Liver (tissue), 9 donors: ENCODE data around the gene CREB5. TPM values are rescaled to one million over a fixed set of nuclear protein-coding genes. Genes with fewer than 3 reads are reported as not detected.

Experiments
- DNase-seq: peaks from one replicate; pipeline ENCODE4 v3.0.0-alpha.2; 2017; ENCODE audit warnings: low spot score
- H3K27ac ChIP-seq, 2 donors: one replicate each; pipeline ENCODE4 v1.7.0; 2013; ENCODE audit warnings: inconsistent platforms in 2 of 2, low read length in 2 of 2, control low read depth in 1 of 2, low read depth in 1 of 2, mild to moderate bottlenecking in 1 of 2
- H3K27me3 ChIP-seq, 4 donors: one replicate each; pipeline versions ENCODE4 v1.6.1 to v1.7.0; 2013; ENCODE audit warnings: low read length in 3 of 4, inconsistent platforms in 1 of 4, mild to moderate bottlenecking in 1 of 4, moderate library complexity in 1 of 4; ENCODE audit not compliant: control insufficient read depth in 4 of 4, insufficient read depth in 4 of 4
- H3K36me3 ChIP-seq, 4 donors: one replicate each; pipeline versions ENCODE4 v1.6.1 to v1.7.0; 2013; ENCODE audit warnings: low read length in 3 of 4, mild to moderate bottlenecking in 3 of 4, low read depth in 1 of 4, moderate library complexity in 1 of 4; ENCODE audit not compliant: control insufficient read depth in 4 of 4, insufficient read depth in 3 of 4
- H3K4me1 ChIP-seq, 4 donors: one replicate each; pipeline versions ENCODE4 v1.6.1 to v1.7.0; 2013; ENCODE audit warnings: low read length in 3 of 4, mild to moderate bottlenecking in 3 of 4, moderate library complexity in 1 of 4; ENCODE audit not compliant: control insufficient read depth in 4 of 4, insufficient read depth in 4 of 4
- H3K4me3 ChIP-seq, 3 donors: one replicate each; pipeline versions ENCODE4 v1.6.1 to v1.7.0; 2013; ENCODE audit warnings: low read length in 3 of 3, control low read depth in 1 of 3, low read depth in 1 of 3, mild to moderate bottlenecking in 1 of 3
- H3K9ac ChIP-seq, 2 donors: one replicate each; pipeline ENCODE4 v1.7.0; 2013; ENCODE audit warnings: low read length in 2 of 2, mild to moderate bottlenecking in 2 of 2, moderate library complexity in 2 of 2, control low read depth in 1 of 2, low read depth in 1 of 2
- H3K9me3 ChIP-seq, 4 donors: one replicate each; pipeline versions ENCODE4 v1.6.1 to v1.7.0; 2013; ENCODE audit warnings: low read length in 3 of 4; ENCODE audit not compliant: control insufficient read depth in 4 of 4
- EGR1 ChIP-seq, 2 donors: IDR thresholded peaks; 2 replicates each; pipeline ENCODE4 v1.6.1; 2016 to 2018; ENCODE audit warnings: antibody characterized with exemption in 2 of 2, low read depth in 2 of 2
- FOXA1 ChIP-seq: IDR thresholded peaks from 2 replicates; pipeline ENCODE4 v1.6.1; 2016; ENCODE audit warnings: antibody characterized with exemption
- FOXA2 ChIP-seq: IDR thresholded peaks from 2 replicates; pipeline ENCODE4 v1.6.1; 2016; ENCODE audit warnings: antibody characterized with exemption
- GABPA ChIP-seq, 2 donors: IDR thresholded peaks in 1 of 2; conservative IDR thresholded peaks in 1 of 2; 2 replicates each; pipeline ENCODE4 v1.6.1; 2016; ENCODE audit warnings: antibody characterized with exemption in 2 of 2, mild to moderate bottlenecking in 1 of 2, moderate library complexity in 1 of 2
- HNF4A ChIP-seq, 2 donors: conservative IDR thresholded peaks; 2 replicates each; pipeline ENCODE4 v1.6.1; 2016; ENCODE audit warnings: antibody characterized with exemption in 2 of 2, mild to moderate bottlenecking in 2 of 2
- HNF4G ChIP-seq: IDR thresholded peaks from 2 replicates; pipeline ENCODE4 v1.6.1; 2016; ENCODE audit warnings: antibody characterized with exemption
- JUND ChIP-seq, 2 donors: IDR thresholded peaks; 2 replicates each; pipeline ENCODE4 v1.6.1; 2016; ENCODE audit warnings: antibody characterized with exemption in 2 of 2
- NR2F2 ChIP-seq: IDR thresholded peaks from 2 replicates; pipeline ENCODE4 v1.6.1; 2016; ENCODE audit warnings: antibody characterized with exemption
- RAD21 ChIP-seq, 2 donors: IDR thresholded peaks; 2 replicates each; pipeline ENCODE4 v1.6.1; 2016; ENCODE audit warnings: antibody characterized with exemption in 2 of 2, mild to moderate bottlenecking in 2 of 2
- RXRA ChIP-seq, 2 donors: IDR thresholded peaks; 2 replicates each; pipeline ENCODE4 v1.6.1; 2017 to 2018; ENCODE audit warnings: antibody characterized with exemption in 2 of 2, mild to moderate bottlenecking in 1 of 2
- SP1 ChIP-seq: IDR thresholded peaks from 2 replicates; pipeline ENCODE4 v1.6.1; 2018; ENCODE audit warnings: antibody characterized with exemption, mild to moderate bottlenecking
- TAF1 ChIP-seq: conservative IDR thresholded peaks from 2 replicates; pipeline ENCODE4 v1.6.1; 2016; ENCODE audit warnings: antibody characterized with exemption, mild to moderate bottlenecking
- YY1 ChIP-seq: IDR thresholded peaks from 2 replicates; pipeline ENCODE4 v1.6.1; 2016; ENCODE audit warnings: antibody characterized with exemption, mild to moderate bottlenecking
- WGBS: extraction: QIAGEN DNeasy Blood & Tissue Kit; methylation state at CpG from one replicate; pipeline ENCODE4 v1.1.7; 2013; 5-methylcytosine and 5-hydroxymethylcytosine counted together
- polyA plus RNA-seq, 2 donors: library from polyadenylated mRNA; stranded (reverse) in 1 of 2; unstranded in 1 of 2; fragments of 200-250 nt in 1 of 2; fragments of >200 nt in 1 of 2; fragmentation: Nextera tagmentation in 1 of 2; extraction: Ambion mirVana in 1 of 2; gene quantifications; one replicate each; pipeline versions ENCODE4 v1.2.1 to v1.2.3, GENCODE V29; 2013 to 2015
- total RNA-seq, 2 donors: library from RNA; depleted of rRNA; stranded (reverse); fragments of >200 nt; gene quantifications; one replicate each; pipeline ENCODE4 v1.2.3, GENCODE V29; 2014
- TF ChIP-seq, protein P1 (sequence below): IDR thresholded peaks from 2 replicates; pipeline ENCODE4 v1.6.1; 2016; ENCODE audit warnings: antibody characterized with exemption, mild to moderate bottlenecking
- TF ChIP-seq, protein P2 (sequence below): IDR thresholded peaks from 2 replicates; pipeline ENCODE4 v1.6.1; 2016; ENCODE audit warnings: antibody characterized with exemption
- TF ChIP-seq, protein P3 (sequence below): IDR thresholded peaks from 2 replicates; pipeline ENCODE4 v1.6.1; 2016; ENCODE audit warnings: antibody characterized with exemption
- TF ChIP-seq, protein P4 (sequence below): fragments of 150-350 bp; IDR thresholded peaks from 2 replicates; pipeline ENCODE4 v1.5.1; 2017; ENCODE audit warnings: improper control_type of control experiment, low read depth, low read length; ENCODE audit not compliant: missing input control
- TF ChIP-seq, protein P5 (sequence below): IDR thresholded peaks from 2 replicates; pipeline ENCODE4 v1.6.1; 2016; ENCODE audit warnings: antibody characterized with exemption
- donor health status: healthy.
- donor health status: healthy.
- donor health status: healthy.
- donor health status: healthy.
- donor health status: healthy.

CREB5 gene
- total and polyA plus RNA-seq, 4 donors: 0.25 to 0.92 (median 0.67) TPM

DNA sequence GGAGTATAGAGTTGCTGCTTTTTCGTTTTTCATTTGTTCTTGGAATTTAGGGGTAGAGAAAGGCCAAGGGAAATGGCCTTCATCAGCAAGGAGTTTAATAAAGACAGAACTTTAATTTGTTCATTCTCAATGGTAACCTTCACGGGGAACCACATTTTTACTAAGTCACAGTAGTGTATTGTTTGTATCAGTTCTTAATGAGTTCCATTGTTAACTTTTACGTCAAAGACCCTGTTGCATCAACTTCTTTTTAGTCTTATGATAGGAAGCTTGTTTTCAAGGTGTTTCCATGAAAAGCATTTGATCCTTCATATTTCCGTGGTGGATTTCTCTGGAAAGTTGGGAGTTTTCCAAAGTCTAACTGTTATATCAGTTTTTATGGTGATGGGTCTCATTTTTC, 169.9 kb downstream of the CREB5 start:
- WGBS: 79% methylated on average over 4 of the region's 4 CpGs

DNA sequence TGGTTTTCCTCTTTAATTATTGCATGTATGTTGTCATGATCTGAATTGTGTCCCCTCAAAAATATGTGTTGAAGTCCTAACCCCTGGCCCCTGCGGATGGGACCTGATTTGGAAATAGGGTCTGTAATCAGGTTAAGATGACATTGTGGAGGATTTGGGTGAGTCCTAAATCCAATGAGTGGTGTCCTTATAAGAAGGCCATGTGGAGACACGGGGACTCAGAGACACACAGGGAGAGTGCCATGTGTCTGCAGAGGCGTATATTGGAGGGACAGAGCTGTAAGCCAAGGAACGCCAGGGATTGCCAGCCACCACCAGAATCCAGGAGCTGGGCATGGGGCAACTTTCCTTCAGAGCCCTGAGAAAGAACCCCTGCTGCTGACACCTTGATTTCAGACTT, 171.9 kb downstream of the CREB5 start:
- Histone ChIP-seq H3K4me1 (no peaks in the 10 kb centered on the region), H3K9me3 (no peaks in the 10 kb centered on the region), H3K36me3 (no peaks in the 10 kb centered on the region), H3K27ac (no peak overlapping the region), H3K9ac (no peak overlapping the region), H3K4me3 (no peak overlapping the region), H3K27me3 (peaks cover 0 to 32% (median 5%) of the 10 kb centered on the region in 4 donors)
- 83% methylated on average over 4 of the region's 4 CpGs for WGBS
- DNase-seq: no peak
- TF ChIP-seq, protein P1, sequence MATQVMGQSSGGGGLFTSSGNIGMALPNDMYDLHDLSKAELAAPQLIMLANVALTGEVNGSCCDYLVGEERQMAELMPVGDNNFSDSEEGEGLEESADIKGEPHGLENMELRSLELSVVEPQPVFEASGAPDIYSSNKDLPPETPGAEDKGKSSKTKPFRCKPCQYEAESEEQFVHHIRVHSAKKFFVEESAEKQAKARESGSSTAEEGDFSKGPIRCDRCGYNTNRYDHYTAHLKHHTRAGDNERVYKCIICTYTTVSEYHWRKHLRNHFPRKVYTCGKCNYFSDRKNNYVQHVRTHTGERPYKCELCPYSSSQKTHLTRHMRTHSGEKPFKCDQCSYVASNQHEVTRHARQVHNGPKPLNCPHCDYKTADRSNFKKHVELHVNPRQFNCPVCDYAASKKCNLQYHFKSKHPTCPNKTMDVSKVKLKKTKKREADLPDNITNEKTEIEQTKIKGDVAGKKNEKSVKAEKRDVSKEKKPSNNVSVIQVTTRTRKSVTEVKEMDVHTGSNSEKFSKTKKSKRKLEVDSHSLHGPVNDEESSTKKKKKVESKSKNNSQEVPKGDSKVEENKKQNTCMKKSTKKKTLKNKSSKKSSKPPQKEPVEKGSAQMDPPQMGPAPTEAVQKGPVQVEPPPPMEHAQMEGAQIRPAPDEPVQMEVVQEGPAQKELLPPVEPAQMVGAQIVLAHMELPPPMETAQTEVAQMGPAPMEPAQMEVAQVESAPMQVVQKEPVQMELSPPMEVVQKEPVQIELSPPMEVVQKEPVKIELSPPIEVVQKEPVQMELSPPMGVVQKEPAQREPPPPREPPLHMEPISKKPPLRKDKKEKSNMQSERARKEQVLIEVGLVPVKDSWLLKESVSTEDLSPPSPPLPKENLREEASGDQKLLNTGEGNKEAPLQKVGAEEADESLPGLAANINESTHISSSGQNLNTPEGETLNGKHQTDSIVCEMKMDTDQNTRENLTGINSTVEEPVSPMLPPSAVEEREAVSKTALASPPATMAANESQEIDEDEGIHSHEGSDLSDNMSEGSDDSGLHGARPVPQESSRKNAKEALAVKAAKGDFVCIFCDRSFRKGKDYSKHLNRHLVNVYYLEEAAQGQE: no peak
- TF ChIP-seq HNF4A (conservative IDR thresholded peaks at IDR 0.05): no peak
- TF ChIP-seq TAF1: no peak
- TF ChIP-seq, protein P2, sequence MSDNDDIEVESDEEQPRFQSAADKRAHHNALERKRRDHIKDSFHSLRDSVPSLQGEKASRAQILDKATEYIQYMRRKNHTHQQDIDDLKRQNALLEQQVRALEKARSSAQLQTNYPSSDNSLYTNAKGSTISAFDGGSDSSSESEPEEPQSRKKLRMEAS: no peak
- no peak for TF ChIP-seq NR2F2
- TF ChIP-seq GABPA (IDR thresholded peaks at IDR 0.05 in 1 of 2, conservative IDR thresholded peaks at IDR 0.05 in 1 of 2): no peak
- TF ChIP-seq, protein P3, sequence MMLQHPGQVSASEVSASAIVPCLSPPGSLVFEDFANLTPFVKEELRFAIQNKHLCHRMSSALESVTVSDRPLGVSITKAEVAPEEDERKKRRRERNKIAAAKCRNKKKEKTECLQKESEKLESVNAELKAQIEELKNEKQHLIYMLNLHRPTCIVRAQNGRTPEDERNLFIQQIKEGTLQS: no peak
- TF ChIP-seq RXRA (IDR thresholded peaks at IDR 0.05): no peak
- TF ChIP-seq JUND (IDR thresholded peaks at IDR 0.05): no peak
- TF ChIP-seq SP1: no peak
- TF ChIP-seq RAD21 (IDR thresholded peaks at IDR 0.05): no peak
- TF ChIP-seq EGR1 (IDR thresholded peaks at IDR 0.05; ENCODE audit: low read depth in 2 of 2): no peak
- TF ChIP-seq, protein P4, sequence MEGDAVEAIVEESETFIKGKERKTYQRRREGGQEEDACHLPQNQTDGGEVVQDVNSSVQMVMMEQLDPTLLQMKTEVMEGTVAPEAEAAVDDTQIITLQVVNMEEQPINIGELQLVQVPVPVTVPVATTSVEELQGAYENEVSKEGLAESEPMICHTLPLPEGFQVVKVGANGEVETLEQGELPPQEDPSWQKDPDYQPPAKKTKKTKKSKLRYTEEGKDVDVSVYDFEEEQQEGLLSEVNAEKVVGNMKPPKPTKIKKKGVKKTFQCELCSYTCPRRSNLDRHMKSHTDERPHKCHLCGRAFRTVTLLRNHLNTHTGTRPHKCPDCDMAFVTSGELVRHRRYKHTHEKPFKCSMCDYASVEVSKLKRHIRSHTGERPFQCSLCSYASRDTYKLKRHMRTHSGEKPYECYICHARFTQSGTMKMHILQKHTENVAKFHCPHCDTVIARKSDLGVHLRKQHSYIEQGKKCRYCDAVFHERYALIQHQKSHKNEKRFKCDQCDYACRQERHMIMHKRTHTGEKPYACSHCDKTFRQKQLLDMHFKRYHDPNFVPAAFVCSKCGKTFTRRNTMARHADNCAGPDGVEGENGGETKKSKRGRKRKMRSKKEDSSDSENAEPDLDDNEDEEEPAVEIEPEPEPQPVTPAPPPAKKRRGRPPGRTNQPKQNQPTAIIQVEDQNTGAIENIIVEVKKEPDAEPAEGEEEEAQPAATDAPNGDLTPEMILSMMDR: no peak
- no peak for TF ChIP-seq YY1
- no peak for TF ChIP-seq HNF4G
- TF ChIP-seq, protein P5, sequence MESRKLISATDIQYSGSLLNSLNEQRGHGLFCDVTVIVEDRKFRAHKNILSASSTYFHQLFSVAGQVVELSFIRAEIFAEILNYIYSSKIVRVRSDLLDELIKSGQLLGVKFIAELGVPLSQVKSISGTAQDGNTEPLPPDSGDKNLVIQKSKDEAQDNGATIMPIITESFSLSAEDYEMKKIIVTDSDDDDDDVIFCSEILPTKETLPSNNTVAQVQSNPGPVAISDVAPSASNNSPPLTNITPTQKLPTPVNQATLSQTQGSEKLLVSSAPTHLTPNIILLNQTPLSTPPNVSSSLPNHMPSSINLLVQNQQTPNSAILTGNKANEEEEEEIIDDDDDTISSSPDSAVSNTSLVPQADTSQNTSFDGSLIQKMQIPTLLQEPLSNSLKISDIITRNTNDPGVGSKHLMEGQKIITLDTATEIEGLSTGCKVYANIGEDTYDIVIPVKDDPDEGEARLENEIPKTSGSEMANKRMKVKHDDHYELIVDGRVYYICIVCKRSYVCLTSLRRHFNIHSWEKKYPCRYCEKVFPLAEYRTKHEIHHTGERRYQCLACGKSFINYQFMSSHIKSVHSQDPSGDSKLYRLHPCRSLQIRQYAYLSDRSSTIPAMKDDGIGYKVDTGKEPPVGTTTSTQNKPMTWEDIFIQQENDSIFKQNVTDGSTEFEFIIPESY: no peak
- no peak for TF ChIP-seq FOXA2
- no peak for TF ChIP-seq FOXA1

More for the DNA sequence above, 169.9 kb downstream of the CREB5 start:
- no peak overlapping the region for H3K9ac ChIP-seq
- no peaks in the 10 kb centered on the region for H3K9me3 ChIP-seq
- H3K27me3 ChIP-seq: peaks cover 0 to 39% (median 5%) of the 10 kb centered on the region in 4 donors
- TF ChIP-seq, protein P4: no peak
- TF ChIP-seq, protein P5: no peak
- TF ChIP-seq JUND (IDR thresholded peaks at IDR 0.05) (no peak), TAF1 (no peak)
- H3K36me3 ChIP-seq: no peaks in the 10 kb centered on the region
- H3K27ac ChIP-seq: no peak overlapping the region
- no peaks in the 10 kb centered on the region for H3K4me1 ChIP-seq
- no peak for DNase-seq
- no peak overlapping the region for H3K4me3 ChIP-seq
